Psoas muscle (tissue), 8 donors: ENCODE results near the gene ZFHX3. TPM values are rescaled to one million over a fixed set of nuclear protein-coding genes. Genes with fewer than 3 reads are reported as not detected.

ENCODE experiments used
- ATAC-seq, 4 donors: fragments of 200-7000 bp; cut with Tn5 transposase; one replicate each; pipeline ENCODE4 v1.9.1; 2020; ENCODE audit warnings: moderate library complexity in 3 of 4, mild to moderate bottlenecking in 2 of 4
- DNase-seq, 2 donors: peaks; one replicate each; pipeline ENCODE4 v3.0.0-alpha.2; 2020
- H3K27ac ChIP-seq: fragments of 200-600 bp; one replicate; pipeline ENCODE4 v1.8.0; 2022
- H3K27me3 ChIP-seq, 3 donors: fragments of 200-600 bp in 1 of 3; one replicate each; pipeline versions ENCODE4 v1.6.1 to v1.8.0; 2013 to 2022; ENCODE audit warnings: low read length in 2 of 3, mild to moderate bottlenecking in 2 of 3, moderate library complexity in 1 of 3; ENCODE audit not compliant: insufficient read depth in 3 of 3
- H3K36me3 ChIP-seq, 2 donors: fragments of 200-600 bp in 1 of 2; one replicate each; pipeline versions ENCODE4 v1.6.1 to v1.8.0; 2013 to 2022; ENCODE audit warnings: low read depth in 1 of 2, mild to moderate bottlenecking in 1 of 2, moderate library complexity in 1 of 2; ENCODE audit not compliant: insufficient read depth in 1 of 2
- H3K4me1 ChIP-seq: fragments of 200-600 bp; one replicate; pipeline ENCODE4 v1.8.0; 2022
- H3K4me3 ChIP-seq: fragments of 200-600 bp; one replicate; pipeline ENCODE4 v1.8.0; 2022; ENCODE audit warnings: mild to moderate bottlenecking
- H3K9me3 ChIP-seq: fragments of 200-600 bp; one replicate; pipeline ENCODE4 v1.8.0; 2022
- CTCF ChIP-seq: fragments of 200-600 bp; IDR thresholded peaks from one replicate; pipeline ENCODE4 v1.8.0; 2022; ENCODE audit warnings: antibody characterized with exemption
- WGBS, 3 donors: extraction: QIAGEN DNeasy Blood & Tissue Kit; methylation state at CpG; one replicate each; pipeline versions ENCODE4 v1.1.6 to v1.1.7; 2013; 5-methylcytosine and 5-hydroxymethylcytosine counted together
- intact Hi-C, 2 donors: fragments of 100-400 bp; cut with DNase I; formaldehyde crosslinking; loops; one replicate each; pipeline versions ENCODE4 v1.11.0 to v1.14.2; 2022
- polyA plus RNA-seq, 3 donors: library from polyadenylated mRNA; stranded (reverse); fragments of 200-250 nt; gene quantifications; one replicate each; pipeline ENCODE4 v1.2.3, GENCODE V29; 2013
- total RNA-seq, 4 donors: library from RNA; stranded (reverse); fragmentation: NEBNext Ultra II Directional in 2 of 4; extraction: Animal tissue kit (Norgen Biotek cat#: 25700) in 2 of 4; gene quantifications; one replicate each; pipeline versions ENCODE4 v1.2.1 to v1.2.4, GENCODE V29; 2021 to 2023
- donor health status: healthy with polysubstance abuse.
- donor health status: DM: no; HTN: no; CAD: no; lungs with moderate emphysema.
- donor health status: Bipolar disorder and iron deficiency.
- donor health status: healthy.
- donor health status: DM: yes; HTN: yes; CAD: no.
- donor health status: DM: no; HTN: no; CAD: no.
- donor health status: DM: no; HTN: no; CAD: no.
- donor health status: DM: yes; HTN: yes; CAD: no.

Gene ZFHX3
- total and polyA plus RNA-seq, 7 donors = 3.3 to 36.9 (median 11.5) TPM

DNA sequence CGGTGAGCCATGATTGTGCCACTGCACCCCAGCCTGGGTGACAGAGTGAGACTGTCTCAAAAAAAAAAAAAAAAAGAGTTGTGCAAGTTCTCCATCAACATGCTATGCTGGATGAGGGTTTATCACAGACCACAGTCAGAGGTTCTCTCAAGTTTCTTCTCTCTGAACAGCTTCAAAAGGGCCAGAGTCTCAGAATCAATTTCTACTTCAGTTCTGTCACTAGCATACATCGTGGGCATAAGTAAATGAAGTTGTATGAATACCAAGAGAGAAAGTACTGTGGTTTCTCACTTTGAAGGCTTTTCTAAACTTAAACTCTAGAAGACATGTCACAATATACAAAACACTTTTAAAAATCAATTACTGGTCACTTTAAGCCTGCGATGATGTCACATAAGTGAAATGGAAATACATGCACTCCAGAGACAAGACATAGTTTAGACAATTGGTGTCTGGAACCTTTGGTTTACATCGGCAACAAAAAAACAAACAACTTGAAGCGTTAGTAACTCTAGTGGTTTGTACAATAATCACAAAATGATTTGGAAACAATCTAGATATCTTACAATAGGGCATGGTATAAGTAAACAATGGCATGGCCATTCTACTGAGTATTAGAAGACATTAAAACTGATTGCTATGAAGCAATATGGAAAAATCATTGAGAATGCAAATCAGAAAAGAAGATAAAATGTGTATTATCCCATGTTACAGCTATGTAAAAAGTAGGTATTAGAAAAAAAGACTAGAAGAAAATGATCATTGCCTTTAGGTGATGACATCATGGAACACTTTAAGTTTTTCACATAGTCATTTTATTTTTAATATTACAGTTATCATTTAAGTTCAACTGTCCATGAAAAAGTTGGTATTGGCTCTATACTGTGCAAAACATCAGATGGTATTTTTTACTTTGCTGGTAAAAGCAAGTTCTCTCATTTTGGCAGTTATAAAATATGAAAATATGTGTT lies 232.3 kb downstream of the ZFHX3 start:
- intact Hi-C loops = no loop called here
- ATAC-seq (no peak), DNase-seq (no peak)
- no peaks in the 10 kb centered on the region for H3K27me3 ChIP-seq
- no peak overlapping the region for H3K4me3 ChIP-seq
- WGBS, 3 donors = 94 to 97% (median 97%) methylated on average over 5 of the region's 5 CpGs
- peaks cover 11% of the 10 kb centered on the region for H3K4me1 ChIP-seq
- H3K27ac ChIP-seq = no peak overlapping the region
- peaks cover 0 to 11% of the 10 kb centered on the region in 2 donors for H3K36me3 ChIP-seq
- no peaks in the 10 kb centered on the region for H3K9me3 ChIP-seq
- TF ChIP-seq CTCF = no peak

GRCh38 chr16:72814226-72814625 lies 233.7 kb downstream of the ZFHX3 start:
- ATAC-seq (no peak), DNase-seq (no peak)
- Histone ChIP-seq H3K27me3 (no peaks in the 10 kb centered on the region), H3K36me3 (peaks cover 0 to 18% of the 10 kb centered on the region in 2 donors), H3K9me3 (no peaks in the 10 kb centered on the region), H3K4me1 (peaks cover under 1% of the 10 kb centered on the region), H3K27ac (no peak overlapping the region), H3K4me3 (no peak overlapping the region)
- WGBS, 3 donors = 84 to 89% (median 88%) methylated on average over 2 of the region's 2 CpGs
- TF ChIP-seq CTCF = no peak
- intact Hi-C loops = no loop called here

- H3K27ac ChIP-seq = no peak overlapping the region
- H3K27me3 ChIP-seq = no peaks in the 10 kb centered on the region
- no peak overlapping the region for H3K4me3 ChIP-seq
- no peaks in the 10 kb centered on the region for H3K4me1 ChIP-seq
- intact Hi-C loops = no loop called here
- DNase-seq (no peak), ATAC-seq (no peak)
- H3K36me3 ChIP-seq = peaks cover 3 to 23% of the 10 kb centered on the region in 2 donors
- 61 to 71% (median 64%) methylated on average over 3 of the region's 3 CpGs for WGBS, 3 donors
- H3K9me3 ChIP-seq = no peaks in the 10 kb centered on the region
- no peak for TF ChIP-seq CTCF
Observed at GRCh38 chr16:72812672-72813071, 235.3 kb downstream of the ZFHX3 start.

DNA sequence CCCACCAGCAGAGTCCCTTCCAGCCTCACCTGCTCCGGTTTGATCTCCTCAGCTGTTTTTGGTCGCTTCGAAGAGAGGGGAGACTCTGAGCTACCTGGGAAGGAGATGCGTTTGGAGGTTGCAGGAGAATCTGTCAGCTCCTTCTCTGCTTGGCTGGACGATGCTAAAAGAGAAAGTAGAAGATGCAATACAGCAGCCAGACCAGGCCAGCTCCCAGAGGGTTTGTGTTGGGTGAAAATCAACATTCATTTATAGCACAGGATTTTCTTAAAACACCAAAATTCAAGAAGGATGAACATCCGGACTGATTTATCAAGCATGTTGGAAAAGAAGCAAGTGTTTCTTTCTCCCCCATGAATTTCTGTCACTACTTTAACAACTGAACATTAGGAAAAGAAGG lies 236.1 kb downstream of the ZFHX3 start:
- H3K27ac ChIP-seq = no peak overlapping the region
- ATAC-seq = no peak

More for the DNA sequence above, 236.1 kb downstream of the ZFHX3 start:
- 86% methylated on average over 6 of the region's 6 CpGs for WGBS, 3 donors
- H3K27me3 ChIP-seq = no peaks in the 10 kb centered on the region
- no peak for TF ChIP-seq CTCF
- no peak overlapping the region for H3K4me3 ChIP-seq
- H3K4me1 ChIP-seq = no peaks in the 10 kb centered on the region
- peaks cover 3 to 28% of the 10 kb centered on the region in 2 donors for H3K36me3 ChIP-seq
- intact Hi-C loops = no loop called here
- no peak for DNase-seq
- H3K9me3 ChIP-seq = no peaks in the 10 kb centered on the region
